Muscle layer of duodenum (tissue), 2 donors: ENCODE measurements around the gene SLC34A3.
"Not testable (repeated sequence)": the region's sequence is repeated elsewhere in the genome, so short reads cannot be mapped to it uniquely, and the experiment has no call there.

Source experiments
- H3K27ac ChIP-seq: one replicate; pipeline ENCODE4 v1.7.0; 2013; ENCODE audit warnings: mild to moderate bottlenecking, low read length
- H3K27me3 ChIP-seq: one replicate; pipeline ENCODE4 v1.7.0; 2013; ENCODE audit warnings: low read depth, mild to moderate bottlenecking, control low read depth, low read length
- H3K36me3 ChIP-seq, 2 donors: one replicate each; pipeline ENCODE4 v1.7.0; 2013; ENCODE audit warnings: low read length in 2 of 2, control low read depth in 1 of 2, mild to moderate bottlenecking in 1 of 2; ENCODE audit not compliant: insufficient read depth in 2 of 2, control insufficient read depth in 1 of 2
- H3K4me1 ChIP-seq, 2 donors: one replicate each; pipeline ENCODE4 v1.7.0; 2013; ENCODE audit warnings: low read length in 2 of 2, mild to moderate bottlenecking in 2 of 2, control low read depth in 1 of 2, moderate library complexity in 1 of 2; ENCODE audit not compliant: insufficient read depth in 2 of 2, control insufficient read depth in 1 of 2
- H3K4me3 ChIP-seq, 2 donors: one replicate each; pipeline ENCODE4 v1.7.0; 2013; ENCODE audit warnings: low read length in 2 of 2, low read depth in 1 of 2, mild to moderate bottlenecking in 1 of 2
- H3K9me3 ChIP-seq, 2 donors: one replicate each; pipeline ENCODE4 v1.7.0; 2013; ENCODE audit warnings: low read length in 2 of 2, control low read depth in 1 of 2, mild to moderate bottlenecking in 1 of 2; ENCODE audit not compliant: control insufficient read depth in 1 of 2
- donor health status: healthy.

Gene SLC34A3

GRCh38 chr9:137241490-137242268 lies 11.0 kb downstream of the SLC34A3 start:
- peaks cover 0 to 51% of the 10 kb centered on the region in 2 donors for H3K4me1 ChIP-seq

GRCh38 chr9:137242269-137243203 lies 11.8 kb downstream of the SLC34A3 start:
- Histone ChIP-seq H3K4me3 (peak overlapping the region; percentile 74 to 82), H3K27ac (peak overlapping the region; percentile 79), H3K36me3 (peaks cover 0 to 10% of the 10 kb centered on the region in 2 donors), H3K9me3 (no peaks in the 10 kb centered on the region), H3K27me3 (no peaks in the 10 kb centered on the region), H3K4me1 (peaks cover 0 to 43% of the 10 kb centered on the region in 2 donors)

More at GRCh38 chr9:137241490-137242268, 11.0 kb downstream of the SLC34A3 start:
- H3K36me3 ChIP-seq = peaks cover 0 to 10% of the 10 kb centered on the region in 2 donors
- H3K27ac ChIP-seq = peak overlapping the region; percentile 79
- H3K4me3 ChIP-seq = peak overlapping the region; percentile 74 to 82
- no peaks in the 10 kb centered on the region for H3K27me3 ChIP-seq
- H3K9me3 ChIP-seq = no peaks in the 10 kb centered on the region

GRCh38 chr9:137243266-137243625 lies 12.5 kb downstream of the SLC34A3 start:
- peak overlapping the region in 1 of 2 donors; percentile 33 for H3K4me3 ChIP-seq

GRCh38 chr9:137243626-137244485 lies 13.2 kb downstream of the SLC34A3 start:
- Histone ChIP-seq H3K36me3 (peaks cover 0 to 10% of the 10 kb centered on the region in 2 donors), H3K9me3 (no peaks in the 10 kb centered on the region), H3K4me3 (peak overlapping the region in 1 of 2 donors; percentile 33), H3K27ac (no peak overlapping the region), H3K4me1 (peaks cover 0 to 30% of the 10 kb centered on the region in 2 donors), H3K27me3 (no peaks in the 10 kb centered on the region)

More at GRCh38 chr9:137243266-137243625, 12.5 kb downstream of the SLC34A3 start:
- H3K27ac ChIP-seq, H3K9me3 ChIP-seq, H3K27me3 ChIP-seq: not testable (repeated sequence)
- Histone ChIP-seq H3K4me1 (peaks cover 0 to 36% of the 10 kb centered on the region in 2 donors), H3K36me3 (peaks cover 0 to 10% of the 10 kb centered on the region in 2 donors)

- Histone ChIP-seq H3K27ac (no peak overlapping the region), H3K9me3 (no peaks in the 10 kb centered on the region), H3K4me3 (no peak overlapping the region), H3K36me3 (peaks cover 0 to 10% of the 10 kb centered on the region in 2 donors), H3K4me1 (peaks cover 0 to 22% of the 10 kb centered on the region in 2 donors), H3K27me3 (no peaks in the 10 kb centered on the region)
These were observed 14.1 kb downstream of the SLC34A3 start for GRCh38 chr9:137244486-137245449.

- Histone ChIP-seq H3K4me3 (no peak overlapping the region), H3K27me3 (no peaks in the 10 kb centered on the region), H3K27ac (no peak overlapping the region), H3K4me1 (peaks cover 0 to 22% of the 10 kb centered on the region in 2 donors), H3K36me3 (peaks cover 0 to 10% of the 10 kb centered on the region in 2 donors), H3K9me3 (no peaks in the 10 kb centered on the region)
These were observed 15.0 kb downstream of the SLC34A3 start for GRCh38 chr9:137245450-137246421.

- H3K9me3 ChIP-seq = no peaks in the 10 kb centered on the region
- H3K4me1 ChIP-seq = peaks cover 0 to 17% of the 10 kb centered on the region in 2 donors
- no peak overlapping the region for H3K27ac ChIP-seq
- H3K4me3 ChIP-seq = no peak overlapping the region
- no peaks in the 10 kb centered on the region for H3K27me3 ChIP-seq
- peaks cover 0 to 10% of the 10 kb centered on the region in 2 donors for H3K36me3 ChIP-seq
These were observed 16.6 kb downstream of the SLC34A3 start for GRCh38 chr9:137247135-137247915.

GRCh38 chr9:137247916-137248175 lies 17.1 kb downstream of the SLC34A3 start:
- H3K4me1 ChIP-seq = peaks cover 0 to 12% of the 10 kb centered on the region in 2 donors
- peaks cover 0 to 8% of the 10 kb centered on the region in 2 donors for H3K36me3 ChIP-seq
- no peak overlapping the region for H3K27ac ChIP-seq
- H3K9me3 ChIP-seq = no peaks in the 10 kb centered on the region
- H3K4me3 ChIP-seq = no peak overlapping the region
- H3K27me3 ChIP-seq = no peaks in the 10 kb centered on the region
